PC-9 (cell line): Measurements from ENCODE around the gene ZNF319. TPM values are rescaled to one million over a fixed set of nuclear protein-coding genes. Genes with fewer than 3 reads are reported as not detected.

ENCODE experiments used
- BruUV-seq: library from RNA; stranded (reverse); fragments of 400-500 nt; replicated peaks from 2 replicates; lab custom pipeline; 2021; lab: Mats Ljungman, UMichigan
- CTCF ChIA-PET: fragments of 300-600 bp; sonication (Branson Sonifier 250); formaldehyde crosslinking; loops from one replicate; lab custom pipeline; 2022; ENCODE audit warnings: antibody characterized with exemption; lab: Charles Lee
- POLR2A ChIA-PET: fragments of 300-600 bp; sonication (Branson Sonifier 250); formaldehyde crosslinking; loops from one replicate; lab custom pipeline; 2022; ENCODE audit warnings: antibody characterized with exemption; ENCODE audit not compliant: unreplicated experiment; lab: Charles Lee
- DNase-seq, 2 experiments: peaks; one replicate each; pipeline versions ENCODE4 v3.0.0 to v3.0.0-alpha.2; 2015 to 2022; ENCODE audit warnings: mixed read lengths in 1 of 2
- H2AFZ ChIP-seq: fragments of 200-600 bp; sonication (generic); 2 replicates; pipeline ENCODE4 v1.8.1; 2017; ENCODE audit warnings: antibody characterized with exemption
- H3F3A ChIP-seq: fragments of 200-600 bp; sonication (generic); 2 replicates; pipeline ENCODE4 v1.8.1; 2017; ENCODE audit warnings: antibody characterized with exemption, mild to moderate bottlenecking, low read depth; ENCODE audit not compliant: insufficient read depth
- H3K27ac ChIP-seq: fragments of 200-600 bp; sonication (generic); 2 replicates; pipeline ENCODE4 v1.6.1; 2016; ENCODE audit warnings: mixed run types
- H3K27me3 ChIP-seq: fragments of 200-600 bp; sonication (generic); 2 replicates; pipeline ENCODE4 v1.6.1; 2016; ENCODE audit warnings: low read depth, mixed run types; ENCODE audit not compliant: insufficient read depth
- H3K36me3 ChIP-seq: fragments of 200-600 bp; sonication (generic); 2 replicates; pipeline ENCODE4 v1.6.1; 2016; ENCODE audit warnings: low read depth, mixed run types
- H3K4me1 ChIP-seq: fragments of 200-600 bp; sonication (generic); replicated peaks from 2 replicates; pipeline ENCODE4 v1.6.1; 2016; ENCODE audit warnings: mixed run types; ENCODE audit not compliant: insufficient read depth
- H3K4me2 ChIP-seq: fragments of 200-600 bp; sonication (generic); 2 replicates; pipeline ENCODE4 v1.6.1; 2017; ENCODE audit warnings: mixed run types
- H3K4me3 ChIP-seq: fragments of 200-600 bp; sonication (generic); 2 replicates; pipeline ENCODE4 v1.6.1; 2016; ENCODE audit warnings: mixed run types
- H3K79me2 ChIP-seq: fragments of 200-600 bp; sonication (generic); 2 replicates; pipeline ENCODE4 v1.6.1; 2017; ENCODE audit warnings: low read depth, mixed run types
- H3K9me2 ChIP-seq: fragments of 200-600 bp; sonication (generic); 2 replicates; pipeline ENCODE4 v1.8.1; 2017; ENCODE audit warnings: mild to moderate bottlenecking; ENCODE audit not compliant: insufficient read depth
- H3K9me3 ChIP-seq: fragments of 200-600 bp; sonication (generic); 2 replicates; pipeline ENCODE4 v1.8.1; 2016; ENCODE audit warnings: low read depth; ENCODE audit not compliant: insufficient read depth
- H4K20me1 ChIP-seq: fragments of 200-600 bp; sonication (generic); 2 replicates; pipeline ENCODE4 v1.8.1; 2017; ENCODE audit not compliant: insufficient read depth
- CTCF ChIP-seq: fragments of 200-600 bp; sonication (generic); conservative IDR thresholded peaks from 2 replicates; pipeline ENCODE4 v1.6.1; 2017; ENCODE audit warnings: mixed run types, antibody characterized with exemption, mild to moderate bottlenecking, moderate library complexity
- EZH2 ChIP-seq: fragments of 200-600 bp; sonication (generic); IDR thresholded peaks from 2 replicates; pipeline ENCODE4 v1.8.0; 2017; ENCODE audit warnings: antibody characterized with exemption, low read depth
- intact Hi-C: fragments of 100-400 bp; cut with micrococcal nuclease; formaldehyde crosslinking; loops from one replicate; pipeline ENCODE4 v1.10.0; 2022; ENCODE audit not compliant: unreplicated experiment
- total RNA-seq: library from RNA; stranded (reverse); gene quantifications from 2 replicates; pipeline ENCODE4 v1.2.3, GENCODE V29; 2021

ZNF319 gene
- total RNA-seq, 1 experiment from 2014 or later, result 11.0 TPM

- H3K79me2 ChIP-seq, result no peaks in the 10 kb centered on the region
- peak in 1 of 2 experiments; percentile 5 for DNase-seq
- H3K27me3 ChIP-seq, result no peaks in the 10 kb centered on the region
- H3K4me3 ChIP-seq, result no peak overlapping the region
- no peak overlapping the region for H3K27ac ChIP-seq
- H3K4me2 ChIP-seq, result no peak overlapping the region
- intact Hi-C loops, result no loop called here
- no peak overlapping the region for H2AFZ ChIP-seq
- POLR2A ChIA-PET, result no interaction called here
- H3K4me1 ChIP-seq, result no peaks in the 10 kb centered on the region
- no peaks in the 10 kb centered on the region for H3K9me2 ChIP-seq
- BruUV-seq, result no TSS peak
- CTCF ChIA-PET, result no interaction called here
- TF ChIP-seq CTCF, result no peak
- TF ChIP-seq EZH2, result no peak
- H3K36me3 ChIP-seq, result no peaks in the 10 kb centered on the region
- H4K20me1 ChIP-seq, result no peaks in the 10 kb centered on the region
- H3F3A ChIP-seq, result no peaks in the 10 kb centered on the region
- no peaks in the 10 kb centered on the region for H3K9me3 ChIP-seq
Measured at GRCh38 chr16:58043571-58044155, 43.2 kb upstream of the ZNF319 start.

DNA sequence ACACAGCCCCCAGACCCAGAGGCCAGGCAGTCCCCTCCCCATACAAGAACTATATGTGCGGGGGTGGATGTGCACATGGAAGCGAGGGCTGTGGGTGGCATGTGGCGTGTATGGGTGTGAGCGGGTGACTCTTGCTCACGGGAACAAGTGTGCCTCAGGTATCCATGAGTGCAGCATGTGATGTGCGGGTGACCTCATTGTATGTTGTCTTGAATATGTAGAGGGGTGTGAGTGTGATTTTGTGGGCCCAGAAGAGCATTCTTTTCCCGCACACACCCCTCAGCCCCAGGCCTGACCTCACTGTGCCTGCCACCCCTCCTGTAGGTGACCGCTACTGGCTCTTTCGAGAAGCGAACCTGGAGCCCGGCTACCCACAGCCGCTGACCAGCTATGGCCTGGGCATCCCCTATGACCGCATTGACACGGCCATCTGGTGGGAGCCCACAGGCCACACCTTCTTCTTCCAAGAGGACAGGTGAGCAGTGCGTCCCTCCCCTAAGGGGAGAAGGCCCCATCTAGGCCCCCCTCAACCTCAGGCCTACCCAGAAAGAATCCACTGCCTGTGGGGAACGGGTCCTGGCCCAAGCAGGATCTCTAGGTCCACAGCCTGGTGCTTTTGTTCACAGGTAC, 42.5 kb upstream of the ZNF319 start:
- Histone ChIP-seq H3K4me2 (no peak overlapping the region), H3K9me3 (no peaks in the 10 kb centered on the region), H3K36me3 (no peaks in the 10 kb centered on the region), H3K4me3 (no peak overlapping the region), H3F3A (no peaks in the 10 kb centered on the region), H2AFZ (no peak overlapping the region), H3K79me2 (no peaks in the 10 kb centered on the region), H3K9me2 (no peaks in the 10 kb centered on the region), H3K27me3 (no peaks in the 10 kb centered on the region), H3K27ac (no peak overlapping the region), H4K20me1 (no peaks in the 10 kb centered on the region), H3K4me1 (no peaks in the 10 kb centered on the region)
- intact Hi-C loops, result no loop called here
- TF ChIP-seq EZH2, result no peak
- TF ChIP-seq CTCF, result no peak
- no peak for DNase-seq
- ChIA-PET CTCF (no interaction called here), POLR2A (no interaction called here)
- BruUV-seq, result no TSS peak

- Histone ChIP-seq H3K27me3 (no peaks in the 10 kb centered on the region), H3F3A (no peaks in the 10 kb centered on the region), H3K4me1 (no peaks in the 10 kb centered on the region), H2AFZ (no peak overlapping the region), H3K36me3 (no peaks in the 10 kb centered on the region), H3K4me2 (no peak overlapping the region), H3K27ac (no peak overlapping the region), H3K4me3 (no peak overlapping the region), H4K20me1 (no peaks in the 10 kb centered on the region), H3K9me3 (no peaks in the 10 kb centered on the region), H3K9me2 (no peaks in the 10 kb centered on the region), H3K79me2 (no peaks in the 10 kb centered on the region)
- DNase-seq, result peak in 1 of 2 experiments; percentile 22
- POLR2A ChIA-PET, result no interaction called here
- CTCF ChIA-PET, result no interaction called here
- TF ChIP-seq CTCF (no peak), EZH2 (no peak)
- no TSS peak for BruUV-seq
- intact Hi-C loops, result no loop called here
Measured at GRCh38 chr16:58042001-58042885, 41.8 kb upstream of the ZNF319 start.
